ENCODE data around the gene HOXB3.

DNA sequence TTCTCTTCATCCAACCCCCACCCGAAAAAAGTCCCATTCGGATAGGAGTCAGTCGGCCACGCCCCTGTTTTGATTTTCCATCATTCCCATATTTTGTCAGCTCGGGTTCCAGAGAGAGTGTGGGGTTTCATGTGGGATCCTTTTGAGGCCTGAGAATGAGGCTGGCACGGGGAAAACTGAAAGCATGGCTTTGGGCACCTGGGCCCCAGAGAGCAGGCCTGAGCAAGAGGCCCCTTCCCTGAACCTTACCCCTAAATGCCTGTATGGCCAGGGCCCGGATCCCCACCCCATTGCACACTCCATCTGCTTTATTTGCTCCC, 7.3 kb downstream of the HOXB3 start:
- TF ChIP-seq ZNF570 (CRISPR knock-in tag; IDR thresholded peaks at IDR 0.05; ENCODE audit: borderline replicate concordance), result no peak
- TF ChIP-seq ZNF792 (CRISPR knock-in tag; IDR thresholded peaks at IDR 0.05), result no peak
- TF ChIP-seq ZNF367 (CRISPR knock-in tag; IDR thresholded peaks at IDR 0.05; ENCODE audit: borderline replicate concordance), result no peak
- TF ChIP-seq KLF16 (CRISPR knock-in tag; IDR thresholded peaks at IDR 0.05), result no peak
- no peak for TF ChIP-seq SUZ12 (IDR thresholded peaks at IDR 0.05; ENCODE audit: low read depth, low read length)
- no peak for TF ChIP-seq ZNF3 (CRISPR knock-in tag; IDR thresholded peaks at IDR 0.05)
- TF ChIP-seq SIX4 (CRISPR knock-in tag; IDR thresholded peaks at IDR 0.05), result no peak
- TF ChIP-seq ZNF891 (CRISPR knock-in tag; IDR thresholded peaks at IDR 0.05), result no peak
- TF ChIP-seq NFYB (CRISPR knock-in tag; IDR thresholded peaks at IDR 0.05), result no peak
- TF ChIP-seq IRF2 (CRISPR knock-in tag; IDR thresholded peaks at IDR 0.05), result no peak
- TF ChIP-seq ATF1 (CRISPR knock-in tag; IDR thresholded peaks at IDR 0.05), result no peak
- TF ChIP-seq, protein P1, sequence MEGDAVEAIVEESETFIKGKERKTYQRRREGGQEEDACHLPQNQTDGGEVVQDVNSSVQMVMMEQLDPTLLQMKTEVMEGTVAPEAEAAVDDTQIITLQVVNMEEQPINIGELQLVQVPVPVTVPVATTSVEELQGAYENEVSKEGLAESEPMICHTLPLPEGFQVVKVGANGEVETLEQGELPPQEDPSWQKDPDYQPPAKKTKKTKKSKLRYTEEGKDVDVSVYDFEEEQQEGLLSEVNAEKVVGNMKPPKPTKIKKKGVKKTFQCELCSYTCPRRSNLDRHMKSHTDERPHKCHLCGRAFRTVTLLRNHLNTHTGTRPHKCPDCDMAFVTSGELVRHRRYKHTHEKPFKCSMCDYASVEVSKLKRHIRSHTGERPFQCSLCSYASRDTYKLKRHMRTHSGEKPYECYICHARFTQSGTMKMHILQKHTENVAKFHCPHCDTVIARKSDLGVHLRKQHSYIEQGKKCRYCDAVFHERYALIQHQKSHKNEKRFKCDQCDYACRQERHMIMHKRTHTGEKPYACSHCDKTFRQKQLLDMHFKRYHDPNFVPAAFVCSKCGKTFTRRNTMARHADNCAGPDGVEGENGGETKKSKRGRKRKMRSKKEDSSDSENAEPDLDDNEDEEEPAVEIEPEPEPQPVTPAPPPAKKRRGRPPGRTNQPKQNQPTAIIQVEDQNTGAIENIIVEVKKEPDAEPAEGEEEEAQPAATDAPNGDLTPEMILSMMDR (CRISPR knock-in tag; IDR thresholded peaks at IDR 0.05), result no peak
